SK-N-SH treated with all-trans-retinoic acid at 6 μM for 48 hours (cell line): ENCODE measurements around the gene CCDC57.
"Not testable (repeated sequence)": the region's sequence is repeated elsewhere in the genome, so short reads cannot be mapped to it uniquely, and the experiment has no call there.

ENCODE experiments used
- ATAC-seq: fragments of 200-7000 bp; cut with Tn5 transposase; 3 replicates; pipeline ENCODE4 v1.9.1; 2020; ENCODE audit warnings: mild to moderate bottlenecking, moderate library complexity
- ARNTL ChIP-seq: fragments of 450-650 bp; formaldehyde crosslinking; IDR thresholded peaks from 2 replicates; pipeline ENCODE4 v1.5.0; 2020; ENCODE audit warnings: low read depth, mild to moderate bottlenecking, moderate library complexity, borderline replicate concordance
- BACH2 ChIP-seq: fragments of 250-450 bp; sonication (Bioruptor Pico); IDR thresholded peaks from 2 replicates; pipeline ENCODE4 v1.9.0; 2021; ENCODE audit warnings: mild to moderate bottlenecking, borderline replicate concordance
- CSDC2 ChIP-seq: fragments of 250-450 bp; sonication (Bioruptor Pico); IDR thresholded peaks from 2 replicates; pipeline ENCODE4 v1.5.0; 2020; ENCODE audit warnings: mild to moderate bottlenecking, moderate library complexity
- ESRRG ChIP-seq: fragments of 250-450 bp; sonication (Bioruptor Pico); IDR thresholded peaks from 2 replicates; pipeline ENCODE4 v1.6.1; 2021; ENCODE audit warnings: mild to moderate bottlenecking
- GLIS3 ChIP-seq: fragments of 250-450 bp; sonication (Bioruptor Pico); IDR thresholded peaks from 2 replicates; pipeline ENCODE4 v1.5.0; 2020; ENCODE audit warnings: mild to moderate bottlenecking, moderate library complexity
- ISL1 ChIP-seq: fragments of 250-450 bp; sonication (Bioruptor Pico); IDR thresholded peaks from 2 replicates; pipeline ENCODE4 v2.1.2; 2022; ENCODE audit warnings: mild to moderate bottlenecking, moderate library complexity
- OSR1 ChIP-seq: fragments of 250-450 bp; sonication (Bioruptor Pico); IDR thresholded peaks from 2 replicates; pipeline ENCODE4 v1.8.0; 2022; ENCODE audit warnings: moderate library complexity, mild to moderate bottlenecking, inconsistent platforms
- PPARA ChIP-seq: fragments of 250-450 bp; sonication (Bioruptor Pico); IDR thresholded peaks from 2 replicates; pipeline ENCODE4 v1.5.0; 2020; ENCODE audit warnings: mild to moderate bottlenecking, borderline replicate concordance
- RARB ChIP-seq: fragments of 250-450 bp; sonication (Bioruptor Pico); IDR thresholded peaks from 2 replicates; pipeline ENCODE4 v1.8.0; 2021; ENCODE audit warnings: mild to moderate bottlenecking, moderate library complexity
- SNAI2 ChIP-seq: fragments of 250-450 bp; sonication (Bioruptor Pico); IDR thresholded peaks from 2 replicates; pipeline ENCODE4 v1.5.0; 2020; ENCODE audit warnings: mild to moderate bottlenecking, moderate library complexity
- TCF4 ChIP-seq: fragments of 250-450 bp; sonication (Bioruptor Pico); IDR thresholded peaks from 2 replicates; pipeline ENCODE4 v1.8.0; 2021; ENCODE audit warnings: mild to moderate bottlenecking, moderate library complexity, borderline replicate concordance
- TOX ChIP-seq: fragments of 250-450 bp; sonication (Bioruptor Pico); IDR thresholded peaks from 2 replicates; pipeline ENCODE4 v1.8.0; 2021; ENCODE audit warnings: mild to moderate bottlenecking, moderate library complexity, borderline replicate concordance
- ZC3H10 ChIP-seq: fragments of 250-450 bp; sonication (Bioruptor Pico); IDR thresholded peaks from 2 replicates; pipeline ENCODE4 v1.5.1; 2021; ENCODE audit warnings: mild to moderate bottlenecking, moderate library complexity
- ZFP3 ChIP-seq: fragments of 250-450 bp; sonication (Bioruptor Pico); IDR thresholded peaks from 2 replicates; pipeline ENCODE4 v1.5.0; 2020; ENCODE audit warnings: mild to moderate bottlenecking, moderate library complexity
- ZFP30 ChIP-seq: fragments of 450-650 bp; formaldehyde crosslinking; IDR thresholded peaks from 2 replicates; pipeline ENCODE4 v1.5.0; 2022; ENCODE audit warnings: mild to moderate bottlenecking, moderate library complexity
- ZNF70 ChIP-seq: fragments of 450-650 bp; formaldehyde crosslinking; IDR thresholded peaks from 2 replicates; pipeline ENCODE4 v1.5.0; 2020; ENCODE audit warnings: mild to moderate bottlenecking, moderate library complexity
- ZNF8 ChIP-seq: fragments of 450-650 bp; formaldehyde crosslinking; IDR thresholded peaks from 2 replicates; pipeline ENCODE4 v1.5.0; 2020; ENCODE audit warnings: mild to moderate bottlenecking, moderate library complexity
- TF ChIP-seq, protein P1 (sequence below): fragments of 250-450 bp; sonication (Bioruptor Pico); IDR thresholded peaks from 2 replicates; pipeline ENCODE4 v1.5.0; 2020; ENCODE audit warnings: mild to moderate bottlenecking, moderate library complexity
- TF ChIP-seq, protein P2 (sequence below): fragments of 250-450 bp; sonication (Bioruptor Pico); IDR thresholded peaks from 2 replicates; pipeline ENCODE4 v1.8.0; 2020; ENCODE audit warnings: mild to moderate bottlenecking, moderate library complexity, borderline replicate concordance
- TF ChIP-seq, protein P3 (sequence below): fragments of 250-450 bp; sonication (Bioruptor Pico); IDR thresholded peaks from 2 replicates; pipeline ENCODE4 v1.5.1; 2021; ENCODE audit warnings: mild to moderate bottlenecking, moderate library complexity
- TF ChIP-seq, protein P4 (sequence below): fragments of 250-450 bp; sonication (Bioruptor Pico); IDR thresholded peaks from 2 replicates; pipeline ENCODE4 v1.5.1; 2020; ENCODE audit warnings: low read depth, mild to moderate bottlenecking, moderate library complexity

CCDC57 gene, protein sequence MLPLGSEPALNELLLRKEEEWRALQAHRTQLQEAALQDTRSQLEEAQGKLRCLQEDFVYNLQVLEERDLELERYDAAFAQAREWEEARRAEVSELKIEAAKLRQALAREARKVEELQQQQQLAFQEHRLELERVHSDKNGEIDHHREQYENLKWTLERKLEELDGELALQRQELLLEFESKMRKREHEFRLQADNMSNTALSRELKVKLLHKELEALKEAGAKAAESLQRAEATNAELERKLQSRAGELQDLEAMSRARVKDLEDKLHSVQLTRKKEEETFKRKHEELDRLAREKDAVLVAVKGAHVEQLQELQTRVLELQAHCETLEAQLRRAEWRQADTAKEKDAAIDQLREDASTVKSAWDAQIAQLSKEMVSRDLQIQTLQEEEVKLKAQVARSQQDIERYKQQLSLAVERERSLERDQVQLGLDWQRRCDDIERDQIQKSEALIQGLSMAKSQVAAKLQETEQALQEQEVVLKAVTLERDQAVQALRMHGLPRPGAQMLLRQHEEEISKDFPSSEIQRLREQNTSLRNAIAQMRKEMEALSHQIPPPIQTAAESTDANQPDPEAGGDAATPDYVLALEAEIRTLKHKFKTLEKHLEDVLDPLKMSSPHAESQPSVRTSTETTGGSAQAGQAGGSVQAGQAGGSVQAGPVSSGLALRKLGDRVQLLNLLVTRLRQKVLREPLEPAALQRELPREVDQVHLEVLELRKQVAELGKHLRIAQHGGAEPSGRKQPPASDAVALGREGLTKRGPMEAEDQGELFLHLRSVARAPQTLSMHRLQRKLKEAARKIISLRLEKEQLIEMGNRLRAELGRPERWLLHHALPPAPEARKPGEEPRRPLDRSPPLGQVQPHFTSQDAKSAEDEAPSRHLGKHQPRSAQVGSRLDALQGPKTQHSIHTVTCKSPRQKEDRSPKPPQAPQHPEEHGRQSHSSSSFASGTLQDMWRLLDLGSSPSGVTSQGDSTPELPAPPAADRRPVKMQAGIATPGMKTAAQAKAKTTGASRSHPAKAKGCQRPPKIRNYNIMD

DNA sequence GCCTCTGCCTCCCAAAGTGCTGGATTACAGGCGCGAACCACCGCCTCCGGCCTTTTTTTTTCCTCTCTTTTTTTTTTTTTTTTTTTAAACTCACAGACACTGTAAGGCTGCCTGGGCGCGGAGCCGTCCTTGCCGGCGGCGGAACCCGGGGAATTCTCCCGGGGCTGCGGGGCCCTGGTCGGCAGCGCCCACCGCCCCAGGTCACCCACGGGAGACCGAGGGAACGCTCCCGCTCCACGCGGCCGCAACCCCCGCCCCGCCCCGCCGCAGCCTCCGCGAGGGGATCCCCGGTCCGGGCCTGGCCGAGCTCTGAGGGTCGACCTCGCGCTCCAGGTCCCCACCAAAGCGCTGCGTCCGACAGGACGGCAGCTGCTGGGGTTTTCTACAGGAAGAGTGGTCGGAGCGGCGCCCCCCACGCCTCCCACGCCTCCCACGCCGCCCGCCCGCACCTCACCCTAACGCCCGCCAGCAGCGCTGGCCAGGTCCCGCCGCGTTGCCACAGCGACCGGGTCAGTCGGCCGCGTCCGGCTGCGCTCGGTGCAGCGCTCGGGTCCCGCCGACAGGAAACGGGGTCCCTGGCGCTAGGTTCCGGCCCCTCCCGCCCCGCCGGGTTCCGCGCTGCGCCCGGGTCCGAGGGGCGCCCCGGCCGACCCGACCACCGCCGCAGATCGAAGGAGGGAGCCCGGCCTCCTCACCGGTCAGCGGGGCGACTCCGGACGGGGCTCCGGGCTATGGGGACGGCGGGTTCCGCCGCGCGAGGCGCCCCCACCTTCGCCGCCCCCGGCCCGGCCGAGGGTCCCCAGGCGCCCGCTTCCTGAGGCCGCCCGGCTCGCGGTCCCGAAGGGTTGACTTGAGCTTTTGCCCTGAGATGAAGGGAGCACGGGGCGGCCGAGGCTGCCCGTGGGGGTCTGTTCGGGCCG is at the start of gene CCDC57:
TSS of gene CCDC57 (minus strand) at position 512 of the 920 bp plus-strand sequence. CDS start 10,898 bp downstream, outside the sequence.
- no peak; the same call in 1 of the 2 replicates for TF ChIP-seq ZFP30 (CRISPR knock-in tag)
- peak; percentile 16; the same call in 1 of the 2 replicates for TF ChIP-seq GLIS3 (CRISPR knock-in tag)
- TF ChIP-seq ZFP3 (CRISPR knock-in tag) = peak; percentile 41; the same call in 1 of the 2 replicates
- TF ChIP-seq CSDC2 (CRISPR knock-in tag) = 0 out of 2 replicates have a peak, but pooled peaks have one; percentile 42
- TF ChIP-seq, protein P1, sequence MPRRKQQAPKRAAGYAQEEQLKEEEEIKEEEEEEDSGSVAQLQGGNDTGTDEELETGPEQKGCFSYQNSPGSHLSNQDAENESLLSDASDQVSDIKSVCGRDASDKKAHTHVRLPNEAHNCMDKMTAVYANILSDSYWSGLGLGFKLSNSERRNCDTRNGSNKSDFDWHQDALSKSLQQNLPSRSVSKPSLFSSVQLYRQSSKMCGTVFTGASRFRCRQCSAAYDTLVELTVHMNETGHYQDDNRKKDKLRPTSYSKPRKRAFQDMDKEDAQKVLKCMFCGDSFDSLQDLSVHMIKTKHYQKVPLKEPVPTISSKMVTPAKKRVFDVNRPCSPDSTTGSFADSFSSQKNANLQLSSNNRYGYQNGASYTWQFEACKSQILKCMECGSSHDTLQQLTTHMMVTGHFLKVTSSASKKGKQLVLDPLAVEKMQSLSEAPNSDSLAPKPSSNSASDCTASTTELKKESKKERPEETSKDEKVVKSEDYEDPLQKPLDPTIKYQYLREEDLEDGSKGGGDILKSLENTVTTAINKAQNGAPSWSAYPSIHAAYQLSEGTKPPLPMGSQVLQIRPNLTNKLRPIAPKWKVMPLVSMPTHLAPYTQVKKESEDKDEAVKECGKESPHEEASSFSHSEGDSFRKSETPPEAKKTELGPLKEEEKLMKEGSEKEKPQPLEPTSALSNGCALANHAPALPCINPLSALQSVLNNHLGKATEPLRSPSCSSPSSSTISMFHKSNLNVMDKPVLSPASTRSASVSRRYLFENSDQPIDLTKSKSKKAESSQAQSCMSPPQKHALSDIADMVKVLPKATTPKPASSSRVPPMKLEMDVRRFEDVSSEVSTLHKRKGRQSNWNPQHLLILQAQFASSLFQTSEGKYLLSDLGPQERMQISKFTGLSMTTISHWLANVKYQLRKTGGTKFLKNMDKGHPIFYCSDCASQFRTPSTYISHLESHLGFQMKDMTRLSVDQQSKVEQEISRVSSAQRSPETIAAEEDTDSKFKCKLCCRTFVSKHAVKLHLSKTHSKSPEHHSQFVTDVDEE (CRISPR knock-in tag) = peak; percentile 68; the same call in 1 of the 2 replicates
- ATAC-seq = peak; percentile 66

DNA sequence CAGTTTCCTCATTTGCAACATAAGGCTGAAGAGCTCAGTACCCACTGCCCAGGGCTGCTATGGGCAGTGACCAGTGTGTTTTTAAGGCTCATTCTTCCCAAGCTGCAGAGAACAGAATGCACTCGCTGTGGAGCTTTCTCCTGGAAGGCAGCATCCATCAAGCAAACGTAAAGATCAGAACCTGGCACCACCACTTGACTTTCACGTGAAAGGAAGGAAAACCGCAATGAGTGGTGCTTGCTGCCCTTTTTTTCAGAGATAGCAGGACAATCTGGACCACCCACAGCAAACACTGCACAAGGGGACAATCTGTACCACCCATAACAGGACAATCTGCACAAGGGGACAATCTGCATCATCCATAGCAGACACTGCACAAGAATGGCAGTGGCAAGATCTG is 49.7 kb upstream of the CCDC57 start:
- TF ChIP-seq TCF4 (CRISPR knock-in tag) (no peak), ISL1 (CRISPR knock-in tag) (no peak), ZNF70 (CRISPR knock-in tag) (no peak), CSDC2 (CRISPR knock-in tag) (no peak), ZNF8 (CRISPR knock-in tag) (no peak), TOX (CRISPR knock-in tag) (no peak), ESRRG (no peak), ZFP3 (CRISPR knock-in tag) (no peak), RARB (no peak), OSR1 (no peak), PPARA (CRISPR knock-in tag) (no peak), BACH2 (CRISPR knock-in tag) (no peak), SNAI2 (CRISPR knock-in tag) (no peak), ARNTL (CRISPR knock-in tag) (no peak), ZC3H10 (CRISPR knock-in tag) (no peak)
- TF ChIP-seq, protein P1 (CRISPR knock-in tag) = no peak
- TF ChIP-seq, protein P2, sequence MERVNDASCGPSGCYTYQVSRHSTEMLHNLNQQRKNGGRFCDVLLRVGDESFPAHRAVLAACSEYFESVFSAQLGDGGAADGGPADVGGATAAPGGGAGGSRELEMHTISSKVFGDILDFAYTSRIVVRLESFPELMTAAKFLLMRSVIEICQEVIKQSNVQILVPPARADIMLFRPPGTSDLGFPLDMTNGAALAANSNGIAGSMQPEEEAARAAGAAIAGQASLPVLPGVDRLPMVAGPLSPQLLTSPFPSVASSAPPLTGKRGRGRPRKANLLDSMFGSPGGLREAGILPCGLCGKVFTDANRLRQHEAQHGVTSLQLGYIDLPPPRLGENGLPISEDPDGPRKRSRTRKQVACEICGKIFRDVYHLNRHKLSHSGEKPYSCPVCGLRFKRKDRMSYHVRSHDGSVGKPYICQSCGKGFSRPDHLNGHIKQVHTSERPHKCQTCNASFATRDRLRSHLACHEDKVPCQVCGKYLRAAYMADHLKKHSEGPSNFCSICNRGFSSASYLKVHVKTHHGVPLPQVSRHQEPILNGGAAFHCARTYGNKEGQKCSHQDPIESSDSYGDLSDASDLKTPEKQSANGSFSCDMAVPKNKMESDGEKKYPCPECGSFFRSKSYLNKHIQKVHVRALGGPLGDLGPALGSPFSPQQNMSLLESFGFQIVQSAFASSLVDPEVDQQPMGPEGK (CRISPR knock-in tag) = no peak
- TF ChIP-seq, protein P3, sequence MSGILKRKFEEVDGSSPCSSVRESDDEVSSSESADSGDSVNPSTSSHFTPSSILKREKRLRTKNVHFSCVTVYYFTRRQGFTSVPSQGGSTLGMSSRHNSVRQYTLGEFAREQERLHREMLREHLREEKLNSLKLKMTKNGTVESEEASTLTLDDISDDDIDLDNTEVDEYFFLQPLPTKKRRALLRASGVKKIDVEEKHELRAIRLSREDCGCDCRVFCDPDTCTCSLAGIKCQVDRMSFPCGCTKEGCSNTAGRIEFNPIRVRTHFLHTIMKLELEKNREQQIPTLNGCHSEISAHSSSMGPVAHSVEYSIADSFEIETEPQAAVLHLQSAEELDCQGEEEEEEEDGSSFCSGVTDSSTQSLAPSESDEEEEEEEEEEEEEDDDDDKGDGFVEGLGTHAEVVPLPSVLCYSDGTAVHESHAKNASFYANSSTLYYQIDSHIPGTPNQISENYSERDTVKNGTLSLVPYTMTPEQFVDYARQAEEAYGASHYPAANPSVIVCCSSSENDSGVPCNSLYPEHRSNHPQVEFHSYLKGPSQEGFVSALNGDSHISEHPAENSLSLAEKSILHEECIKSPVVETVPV = no peak
- TF ChIP-seq, protein P4, sequence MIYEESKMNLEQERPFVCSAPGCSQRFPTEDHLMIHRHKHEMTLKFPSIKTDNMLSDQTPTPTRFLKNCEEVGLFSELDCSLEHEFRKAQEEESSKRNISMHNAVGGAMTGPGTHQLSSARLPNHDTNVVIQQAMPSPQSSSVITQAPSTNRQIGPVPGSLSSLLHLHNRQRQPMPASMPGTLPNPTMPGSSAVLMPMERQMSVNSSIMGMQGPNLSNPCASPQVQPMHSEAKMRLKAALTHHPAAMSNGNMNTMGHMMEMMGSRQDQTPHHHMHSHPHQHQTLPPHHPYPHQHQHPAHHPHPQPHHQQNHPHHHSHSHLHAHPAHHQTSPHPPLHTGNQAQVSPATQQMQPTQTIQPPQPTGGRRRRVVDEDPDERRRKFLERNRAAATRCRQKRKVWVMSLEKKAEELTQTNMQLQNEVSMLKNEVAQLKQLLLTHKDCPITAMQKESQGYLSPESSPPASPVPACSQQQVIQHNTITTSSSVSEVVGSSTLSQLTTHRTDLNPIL (CRISPR knock-in tag) = no peak
- no peak for ATAC-seq

DNA sequence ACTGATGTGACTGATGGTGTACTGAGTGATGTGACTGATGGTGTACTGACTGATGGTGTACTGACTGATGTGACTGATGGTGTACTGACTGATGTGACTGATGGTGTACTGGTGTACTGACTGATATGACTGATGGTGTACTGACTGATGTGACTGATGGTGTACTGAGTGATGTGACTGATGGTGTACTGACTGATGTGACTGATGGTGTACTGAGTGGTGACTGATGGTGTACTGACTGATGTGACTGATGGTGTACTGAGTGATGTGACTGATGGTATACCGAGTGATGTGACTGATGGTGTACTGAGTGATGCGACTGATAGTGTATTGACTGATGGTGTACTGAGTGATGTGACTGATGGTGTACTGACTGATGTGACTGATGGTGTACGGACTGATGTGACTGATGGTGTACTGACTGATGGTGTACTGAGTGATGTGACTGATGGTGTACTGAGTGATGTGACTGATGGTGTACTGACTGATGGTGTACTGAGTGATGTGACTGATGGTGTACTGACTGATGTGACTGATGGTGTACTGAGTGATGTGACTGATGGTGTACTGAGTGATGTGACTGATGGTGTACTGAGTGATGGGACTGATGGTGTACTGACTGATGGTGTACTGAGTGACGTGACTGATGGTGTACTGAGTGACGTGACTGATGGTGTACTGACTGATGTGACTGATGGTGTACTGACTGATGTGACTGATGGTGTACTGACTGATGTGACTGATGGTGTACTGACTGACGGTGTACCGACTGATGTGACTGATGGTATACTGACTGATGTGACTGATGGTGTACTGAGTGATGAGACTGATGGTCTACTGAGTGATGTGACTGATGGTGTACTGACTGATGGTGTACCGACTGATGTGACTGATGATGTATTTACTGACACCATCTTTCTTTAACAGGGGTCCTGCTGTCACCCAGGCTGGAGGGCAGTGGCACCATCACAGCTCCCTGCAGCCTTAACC is 47.6 kb upstream of the CCDC57 start:
- not testable (repeated sequence) for ATAC-seq
